Right lobe of liver (tissue), 6 donors: ENCODE results near the gene NDE1. TPM values are rescaled to one million over a fixed set of nuclear protein-coding genes. Genes with fewer than 3 reads are reported as not detected.

Experiments used
- ATAC-seq, 4 donors: fragments of 200-7000 bp; cut with Tn5 transposase; one replicate each; pipeline ENCODE4 v1.9.1; 2020; ENCODE audit warnings: mild to moderate bottlenecking in 4 of 4, moderate library complexity in 4 of 4
- DNase-seq, 3 donors: peaks; one replicate each; pipeline ENCODE4 v3.0.0-alpha.2; 2020
- H3K27ac ChIP-seq, 3 donors: fragments of 200-600 bp; one replicate each; pipeline ENCODE4 v1.8.0; 2022
- H3K27me3 ChIP-seq, 2 donors: fragments of 200-600 bp; one replicate each; pipeline ENCODE4 v1.8.0; 2022
- H3K36me3 ChIP-seq, 4 donors: fragments of 200-600 bp; sonication (generic) in 1 of 4; one replicate each; pipeline versions ENCODE4 v1.5.1 to v1.8.0; 2017 to 2022; ENCODE audit warnings: control low read depth in 1 of 4
- H3K4me1 ChIP-seq, 4 donors: fragments of 200-600 bp; sonication (generic) in 1 of 4; one replicate each; pipeline versions ENCODE4 v1.5.1 to v1.8.0; 2017 to 2022; ENCODE audit warnings: control low read depth in 1 of 4
- H3K4me3 ChIP-seq, 3 donors: fragments of 200-600 bp; one replicate each; pipeline ENCODE4 v1.8.0; 2022
- H3K9me3 ChIP-seq, 4 donors: fragments of 200-600 bp; sonication (generic) in 1 of 4; one replicate each; pipeline versions ENCODE4 v1.5.1 to v1.8.0; 2017 to 2022; ENCODE audit warnings: control low read depth in 1 of 4
- POLR2A ChIP-seq: fragments of 450-650 bp; IDR thresholded peaks from one replicate; pipeline ENCODE4 v1.6.1; 2017; ENCODE audit warnings: antibody characterized with exemption, mild to moderate bottlenecking
- WGBS: methylation state at CpG from one replicate; pipeline ENCODE4 v1.1.6; 2018; ENCODE audit warnings: low coverage, low lambda C conversion rate; ENCODE audit not compliant: insufficient coverage; ENCODE audit errors: missing lambda C conversion rate; 5-methylcytosine and 5-hydroxymethylcytosine counted together
- intact Hi-C, 2 donors: fragments of 100-400 bp; cut with DNase I; formaldehyde crosslinking; loops; one replicate each; pipeline versions ENCODE4 v1.11.2 to v1.14.1; 2022
- total RNA-seq, 6 experiments: library from RNA; depleted of rRNA in 2 of 6; stranded (reverse); fragments of >200 nt in 2 of 6; fragmentation: NEBNext Ultra II Directional in 3 of 6; extraction: Animal tissue kit (Norgen Biotek cat#: 25700) in 3 of 6; gene quantifications; one replicate each; pipeline versions ENCODE4 v1.1.0 to v1.2.4, GENCODE V29; 2016 to 2023
- TF ChIP-seq, protein P1 (sequence below), 4 donors: fragments of 200-600 bp in 3 of 4; fragments of 450-650 bp in 1 of 4; IDR thresholded peaks; one replicate each; pipeline versions ENCODE4 v1.5.1 to v1.8.0; 2016 to 2022; ENCODE audit warnings: antibody characterized with exemption in 4 of 4, mild to moderate bottlenecking in 2 of 4
- donor health status: DM: no; HTN: yes; CAD: no.
- donor health status: DM: no; HTN: no; CAD: no.
- donor health status: DM: no; HTN: no; CAD: no.
- donor health status: DM: no; HTN: yes; CAD: no.
- donor health status: DM: no; HTN: yes; CAD: no.

The NDE1 gene
- total RNA-seq, 6 experiments from 2014 or later, result 3.6 to 10.2 (median 6.9) TPM

DNA sequence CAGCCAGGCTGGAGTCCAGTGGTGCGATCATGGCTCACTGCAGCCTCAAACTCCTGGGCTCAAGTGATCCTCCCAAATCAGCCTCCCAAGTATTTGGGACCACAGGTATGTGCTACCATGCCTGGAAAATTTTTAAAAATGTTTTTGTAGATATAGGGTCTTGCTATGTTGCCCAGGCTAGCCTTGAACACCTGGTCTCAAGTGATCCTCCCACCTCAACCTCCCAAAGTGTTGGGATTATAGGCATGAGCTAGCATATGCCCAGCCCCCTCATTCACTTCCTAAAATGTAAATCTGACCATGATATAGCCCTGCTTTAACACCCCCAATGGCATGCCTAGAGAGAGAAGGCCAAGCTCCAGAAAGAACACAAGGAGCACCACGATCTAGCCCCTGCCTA is 98.6 kb downstream of the NDE1 start:
- H3K36me3 ChIP-seq, result no peaks in the 10 kb centered on the region
- DNase-seq (no peak), ATAC-seq (no peak)
- TF ChIP-seq, protein P1, sequence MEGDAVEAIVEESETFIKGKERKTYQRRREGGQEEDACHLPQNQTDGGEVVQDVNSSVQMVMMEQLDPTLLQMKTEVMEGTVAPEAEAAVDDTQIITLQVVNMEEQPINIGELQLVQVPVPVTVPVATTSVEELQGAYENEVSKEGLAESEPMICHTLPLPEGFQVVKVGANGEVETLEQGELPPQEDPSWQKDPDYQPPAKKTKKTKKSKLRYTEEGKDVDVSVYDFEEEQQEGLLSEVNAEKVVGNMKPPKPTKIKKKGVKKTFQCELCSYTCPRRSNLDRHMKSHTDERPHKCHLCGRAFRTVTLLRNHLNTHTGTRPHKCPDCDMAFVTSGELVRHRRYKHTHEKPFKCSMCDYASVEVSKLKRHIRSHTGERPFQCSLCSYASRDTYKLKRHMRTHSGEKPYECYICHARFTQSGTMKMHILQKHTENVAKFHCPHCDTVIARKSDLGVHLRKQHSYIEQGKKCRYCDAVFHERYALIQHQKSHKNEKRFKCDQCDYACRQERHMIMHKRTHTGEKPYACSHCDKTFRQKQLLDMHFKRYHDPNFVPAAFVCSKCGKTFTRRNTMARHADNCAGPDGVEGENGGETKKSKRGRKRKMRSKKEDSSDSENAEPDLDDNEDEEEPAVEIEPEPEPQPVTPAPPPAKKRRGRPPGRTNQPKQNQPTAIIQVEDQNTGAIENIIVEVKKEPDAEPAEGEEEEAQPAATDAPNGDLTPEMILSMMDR (IDR thresholded peaks at IDR 0.05), result no peak
- 85% methylated on average over 2 of the region's 2 CpGs for WGBS
- intact Hi-C loops, result no loop called here
- H3K27ac ChIP-seq, result no peak overlapping the region
- H3K4me1 ChIP-seq, result no peaks in the 10 kb centered on the region
- no peaks in the 10 kb centered on the region for H3K9me3 ChIP-seq
- no peak overlapping the region for H3K4me3 ChIP-seq
- no peaks in the 10 kb centered on the region for H3K27me3 ChIP-seq

DNA sequence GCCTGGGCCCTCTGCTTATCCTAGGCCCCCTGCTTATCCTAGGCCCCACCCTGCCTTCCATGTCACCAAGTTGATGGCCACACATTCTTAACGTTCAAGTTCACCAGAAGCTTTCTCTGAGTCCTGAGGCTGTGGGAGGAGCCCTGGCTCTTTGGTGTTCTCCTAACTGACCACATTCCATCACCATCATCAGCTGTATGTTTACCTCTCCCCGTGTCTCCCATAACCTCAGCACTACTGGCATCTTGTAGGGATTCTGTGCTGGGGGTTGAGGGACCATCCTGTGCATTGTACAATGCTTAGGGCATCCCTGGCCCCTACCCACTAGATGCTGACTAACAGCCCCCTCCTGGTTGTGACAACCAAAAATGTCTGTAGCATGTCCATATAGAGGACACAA is 99.3 kb downstream of the NDE1 start:
- intact Hi-C loops, result no loop called here
- H3K36me3 ChIP-seq, result no peaks in the 10 kb centered on the region
- H3K4me1 ChIP-seq, result no peaks in the 10 kb centered on the region
- no peak for TF ChIP-seq POLR2A
- TF ChIP-seq, protein P1 (IDR thresholded peaks at IDR 0.05), result no peak
- H3K4me3 ChIP-seq, result no peak overlapping the region
- ATAC-seq, result no peak
- 56% methylated on average over 2 of the region's 2 CpGs for WGBS
- no peak for DNase-seq
- H3K27ac ChIP-seq, result no peak overlapping the region
- H3K9me3 ChIP-seq, result no peaks in the 10 kb centered on the region
- H3K27me3 ChIP-seq, result no peaks in the 10 kb centered on the region

DNA sequence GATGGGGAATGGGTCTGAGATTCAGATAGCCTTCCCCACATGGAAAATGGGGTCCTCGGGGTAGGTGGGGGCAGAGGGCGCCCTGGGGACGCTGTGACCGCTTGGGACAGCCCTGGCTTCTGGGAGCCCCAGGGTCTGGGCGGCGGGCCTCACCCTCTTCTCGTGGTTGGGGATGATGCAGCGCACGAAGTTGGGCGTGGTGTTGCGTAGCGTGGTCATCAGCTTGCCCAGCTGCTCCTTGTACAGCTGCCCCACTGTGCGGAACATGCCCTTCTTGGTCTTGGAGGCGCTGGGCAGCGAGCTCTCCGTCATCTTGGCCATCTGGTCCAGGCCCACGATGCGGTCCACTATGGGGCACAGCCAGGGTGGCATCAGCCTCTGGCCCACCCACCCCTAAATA is 99.9 kb downstream of the NDE1 start:
- TF ChIP-seq, protein P1 (IDR thresholded peaks at IDR 0.05), result no peak
- TF ChIP-seq POLR2A, result no peak
- no peaks in the 10 kb centered on the region for H3K4me1 ChIP-seq
- ATAC-seq (peak in 1 of 4 donors; percentile 8), DNase-seq (no peak)
- H3K36me3 ChIP-seq, result no peaks in the 10 kb centered on the region
- H3K27ac ChIP-seq, result no peak overlapping the region
- no peaks in the 10 kb centered on the region for H3K27me3 ChIP-seq
- WGBS, result 0% methylated on average over 1 of the region's 18 CpGs
- intact Hi-C loops, result no loop called here
- H3K4me3 ChIP-seq, result no peak overlapping the region
- H3K9me3 ChIP-seq, result no peaks in the 10 kb centered on the region

DNA sequence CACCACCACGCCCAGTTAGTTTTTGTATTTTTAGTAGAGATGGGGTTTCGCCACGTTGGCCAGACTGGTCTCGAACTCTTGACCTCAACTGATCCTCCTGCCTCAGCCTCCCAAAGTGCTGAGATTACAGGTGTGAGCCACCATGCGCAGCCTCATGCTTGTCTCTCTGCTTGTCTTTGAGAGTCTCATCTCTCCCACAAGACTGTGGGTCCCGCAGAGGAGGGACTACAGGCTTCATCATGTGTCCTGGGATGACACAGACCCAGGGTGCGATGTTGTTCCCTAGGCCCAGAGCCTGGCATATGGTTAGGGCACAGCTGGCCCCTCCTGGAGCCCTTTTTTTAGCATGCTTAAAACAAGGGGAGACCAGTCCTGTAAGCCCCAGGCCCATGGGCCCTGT is 101.9 kb downstream of the NDE1 start:
- WGBS, result 58% methylated on average over 5 of the region's 7 CpGs
- Histone ChIP-seq H3K4me1 (no peaks in the 10 kb centered on the region), H3K27ac (no peak overlapping the region), H3K27me3 (no peaks in the 10 kb centered on the region), H3K36me3 (no peaks in the 10 kb centered on the region), H3K9me3 (no peaks in the 10 kb centered on the region), H3K4me3 (no peak overlapping the region)
- ATAC-seq (no peak), DNase-seq (peak in 1 of 3 donors; percentile 11)
- intact Hi-C loops, result no loop called here
- TF ChIP-seq, protein P1 (IDR thresholded peaks at IDR 0.05), result no peak
- TF ChIP-seq POLR2A, result no peak
